ENCODE data around the gene PNLIPRP1. TPM values are rescaled to one million over a fixed set of nuclear protein-coding genes. Genes with fewer than 3 reads are reported as not detected.

Gene PNLIPRP1
- total RNA-seq, 4 donors from 2014 or later = not detected

DNA sequence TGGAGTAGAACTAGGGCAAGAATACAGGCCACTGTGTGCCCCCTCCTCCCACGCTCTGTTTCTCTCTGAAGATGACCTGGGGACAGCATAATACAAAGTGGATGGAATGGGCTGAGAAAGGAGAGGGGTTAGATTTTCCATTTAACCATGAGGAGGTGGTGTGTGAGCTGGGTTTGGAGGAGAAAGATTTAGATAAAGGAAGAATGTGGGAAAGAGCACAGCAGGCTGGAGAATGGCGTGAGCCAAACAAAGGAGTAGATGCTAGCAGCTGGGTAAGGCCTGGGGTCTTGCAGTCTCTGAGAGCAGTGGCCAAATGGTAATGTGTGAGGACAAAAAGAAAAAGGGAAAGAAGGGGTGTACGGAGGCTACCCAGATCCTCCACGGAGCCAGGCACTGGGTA, 38.6 kb downstream of the PNLIPRP1 start:
- H3K27ac ChIP-seq = no peak overlapping the region
- in situ Hi-C loops (cut with MboI; ENCODE audit: low sequenced_read_pairs in 4 of 4) = no loop called here

GRCh38 chr10:116630020-116630419, 39.3 kb downstream of the PNLIPRP1 start:
- Histone ChIP-seq H3K36me3 (no peaks in the 10 kb centered on the region), H3K9me3 (no peaks in the 10 kb centered on the region), H3K27ac (no peak overlapping the region), H3K4me1 (no peaks in the 10 kb centered on the region), H3K4me3 (no peak overlapping the region), H3K27me3 (peaks cover 7 to 17% (median 17%) of the 10 kb centered on the region in 3 donors)
- intact Hi-C loops (cut with DNase I; ENCODE audit: low total_unique reads) = no loop called here
- TF ChIP-seq POLR2A (IDR thresholded peaks at IDR 0.05) = no peak
- TF ChIP-seq, protein P1, sequence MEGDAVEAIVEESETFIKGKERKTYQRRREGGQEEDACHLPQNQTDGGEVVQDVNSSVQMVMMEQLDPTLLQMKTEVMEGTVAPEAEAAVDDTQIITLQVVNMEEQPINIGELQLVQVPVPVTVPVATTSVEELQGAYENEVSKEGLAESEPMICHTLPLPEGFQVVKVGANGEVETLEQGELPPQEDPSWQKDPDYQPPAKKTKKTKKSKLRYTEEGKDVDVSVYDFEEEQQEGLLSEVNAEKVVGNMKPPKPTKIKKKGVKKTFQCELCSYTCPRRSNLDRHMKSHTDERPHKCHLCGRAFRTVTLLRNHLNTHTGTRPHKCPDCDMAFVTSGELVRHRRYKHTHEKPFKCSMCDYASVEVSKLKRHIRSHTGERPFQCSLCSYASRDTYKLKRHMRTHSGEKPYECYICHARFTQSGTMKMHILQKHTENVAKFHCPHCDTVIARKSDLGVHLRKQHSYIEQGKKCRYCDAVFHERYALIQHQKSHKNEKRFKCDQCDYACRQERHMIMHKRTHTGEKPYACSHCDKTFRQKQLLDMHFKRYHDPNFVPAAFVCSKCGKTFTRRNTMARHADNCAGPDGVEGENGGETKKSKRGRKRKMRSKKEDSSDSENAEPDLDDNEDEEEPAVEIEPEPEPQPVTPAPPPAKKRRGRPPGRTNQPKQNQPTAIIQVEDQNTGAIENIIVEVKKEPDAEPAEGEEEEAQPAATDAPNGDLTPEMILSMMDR (IDR thresholded peaks at IDR 0.05 in 4 of 5, conservative IDR thresholded peaks at IDR 0.05 in 1 of 5) = no peak
- ATAC-seq (no peak), DNase-seq (no peak)
- in situ Hi-C loops (cut with MboI; ENCODE audit: low sequenced_read_pairs in 4 of 4) = no loop called here

More for the DNA sequence above, 38.6 kb downstream of the PNLIPRP1 start:
- TF ChIP-seq, protein P1 (IDR thresholded peaks at IDR 0.05 in 4 of 5, conservative IDR thresholded peaks at IDR 0.05 in 1 of 5) = no peak
- no peak for TF ChIP-seq POLR2A (IDR thresholded peaks at IDR 0.05)
- ATAC-seq (no peak), DNase-seq (no peak)
- Histone ChIP-seq H3K36me3 (no peaks in the 10 kb centered on the region), H3K9me3 (no peaks in the 10 kb centered on the region), H3K27me3 (peaks cover 7 to 17% (median 17%) of the 10 kb centered on the region in 3 donors), H3K4me1 (no peaks in the 10 kb centered on the region), H3K4me3 (no peak overlapping the region)
- intact Hi-C loops (cut with DNase I; ENCODE audit: low total_unique reads) = no loop called here

DNA sequence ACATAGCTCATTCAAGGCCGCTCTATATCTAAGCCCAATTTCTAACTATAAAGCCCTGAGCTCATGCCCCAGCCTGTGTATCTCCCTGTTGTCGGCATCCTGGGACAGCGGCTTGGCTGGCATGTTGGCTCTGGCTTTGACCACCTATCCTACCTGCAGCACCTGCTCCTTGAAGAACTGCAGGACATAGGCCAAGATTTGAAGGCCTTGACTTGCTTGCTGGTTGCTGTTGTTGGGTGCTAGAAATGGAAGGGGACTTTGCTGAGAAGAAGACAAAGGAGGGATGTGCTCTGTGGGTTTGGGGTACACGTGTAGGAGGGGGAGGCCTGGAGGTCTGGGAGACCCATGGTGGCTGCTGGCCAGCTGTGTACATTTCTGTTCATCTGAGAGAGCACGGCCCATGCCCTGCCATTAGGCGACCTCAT, 41.1 kb downstream of the PNLIPRP1 start:
- ATAC-seq = no peak
- Histone ChIP-seq H3K27me3 (peaks cover 4 to 8% (median 6%) of the 10 kb centered on the region in 3 donors), H3K4me3 (no peak overlapping the region), H3K36me3 (no peaks in the 10 kb centered on the region), H3K9me3 (no peaks in the 10 kb centered on the region), H3K27ac (no peak overlapping the region), H3K4me1 (no peaks in the 10 kb centered on the region)
- no peak for DNase-seq
- in situ Hi-C loops (cut with MboI; ENCODE audit: low sequenced_read_pairs in 4 of 4) (no loop called here), intact Hi-C loops (cut with DNase I; ENCODE audit: low total_unique reads) (no loop called here)
- TF ChIP-seq, protein P1 (IDR thresholded peaks at IDR 0.05 in 4 of 5, conservative IDR thresholded peaks at IDR 0.05 in 1 of 5) = no peak
- TF ChIP-seq POLR2A (IDR thresholded peaks at IDR 0.05) = no peak

- peaks cover 0 to 2% (median 0%) of the 10 kb centered on the region in 3 donors for H3K27me3 ChIP-seq
Measured at GRCh38 chr10:116632596-116633215, 41.9 kb downstream of the PNLIPRP1 start.

More at GRCh38 chr10:116632596-116633215, 41.9 kb downstream of the PNLIPRP1 start:
- no peak overlapping the region for H3K27ac ChIP-seq
- DNase-seq (no peak), ATAC-seq (no peak)
- intact Hi-C loops (cut with DNase I; ENCODE audit: low total_unique reads) = no loop called here
- no peaks in the 10 kb centered on the region for H3K9me3 ChIP-seq
- no peaks in the 10 kb centered on the region for H3K36me3 ChIP-seq
- no peaks in the 10 kb centered on the region for H3K4me1 ChIP-seq
- TF ChIP-seq POLR2A (IDR thresholded peaks at IDR 0.05) = no peak
- TF ChIP-seq, protein P1 (IDR thresholded peaks at IDR 0.05 in 4 of 5, conservative IDR thresholded peaks at IDR 0.05 in 1 of 5) = no peak
- in situ Hi-C loops (cut with MboI; ENCODE audit: low sequenced_read_pairs in 4 of 4) = no loop called here
- H3K4me3 ChIP-seq = no peak overlapping the region
